Ishikawa (cell line): Measurements from ENCODE around the gene TBATA.

ENCODE experiments used
- EGR1 ChIP-seq: IDR thresholded peaks from 2 replicates; pipeline ENCODE4 v1.6.1; 2012
- NFIC ChIP-seq: IDR thresholded peaks from 2 replicates; pipeline ENCODE4 v1.6.1; 2012
- TAF1 ChIP-seq: IDR thresholded peaks from 2 replicates; pipeline ENCODE4 v1.6.1; 2012; ENCODE audit warnings: low read depth, mild to moderate bottlenecking
- TCF12 ChIP-seq: IDR thresholded peaks from 2 replicates; pipeline ENCODE4 v1.6.1; 2012; ENCODE audit warnings: low read depth
- USF1 ChIP-seq: IDR thresholded peaks from 2 replicates; pipeline ENCODE4 v1.6.1; 2012
- TF ChIP-seq, protein P1 (sequence below): IDR thresholded peaks from 2 replicates; pipeline ENCODE4 v1.6.1; 2012; ENCODE audit warnings: low read depth, mild to moderate bottlenecking

GRCh38 chr10:70756700-70757360 lies 28.3 kb downstream of the TBATA start:
- TF ChIP-seq TAF1 (no peak), USF1 (no peak), NFIC (no peak), EGR1 (no peak), TCF12 (no peak)
- TF ChIP-seq, protein P1, sequence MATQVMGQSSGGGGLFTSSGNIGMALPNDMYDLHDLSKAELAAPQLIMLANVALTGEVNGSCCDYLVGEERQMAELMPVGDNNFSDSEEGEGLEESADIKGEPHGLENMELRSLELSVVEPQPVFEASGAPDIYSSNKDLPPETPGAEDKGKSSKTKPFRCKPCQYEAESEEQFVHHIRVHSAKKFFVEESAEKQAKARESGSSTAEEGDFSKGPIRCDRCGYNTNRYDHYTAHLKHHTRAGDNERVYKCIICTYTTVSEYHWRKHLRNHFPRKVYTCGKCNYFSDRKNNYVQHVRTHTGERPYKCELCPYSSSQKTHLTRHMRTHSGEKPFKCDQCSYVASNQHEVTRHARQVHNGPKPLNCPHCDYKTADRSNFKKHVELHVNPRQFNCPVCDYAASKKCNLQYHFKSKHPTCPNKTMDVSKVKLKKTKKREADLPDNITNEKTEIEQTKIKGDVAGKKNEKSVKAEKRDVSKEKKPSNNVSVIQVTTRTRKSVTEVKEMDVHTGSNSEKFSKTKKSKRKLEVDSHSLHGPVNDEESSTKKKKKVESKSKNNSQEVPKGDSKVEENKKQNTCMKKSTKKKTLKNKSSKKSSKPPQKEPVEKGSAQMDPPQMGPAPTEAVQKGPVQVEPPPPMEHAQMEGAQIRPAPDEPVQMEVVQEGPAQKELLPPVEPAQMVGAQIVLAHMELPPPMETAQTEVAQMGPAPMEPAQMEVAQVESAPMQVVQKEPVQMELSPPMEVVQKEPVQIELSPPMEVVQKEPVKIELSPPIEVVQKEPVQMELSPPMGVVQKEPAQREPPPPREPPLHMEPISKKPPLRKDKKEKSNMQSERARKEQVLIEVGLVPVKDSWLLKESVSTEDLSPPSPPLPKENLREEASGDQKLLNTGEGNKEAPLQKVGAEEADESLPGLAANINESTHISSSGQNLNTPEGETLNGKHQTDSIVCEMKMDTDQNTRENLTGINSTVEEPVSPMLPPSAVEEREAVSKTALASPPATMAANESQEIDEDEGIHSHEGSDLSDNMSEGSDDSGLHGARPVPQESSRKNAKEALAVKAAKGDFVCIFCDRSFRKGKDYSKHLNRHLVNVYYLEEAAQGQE: no peak
